Activated B cell treated with CpG ODN at 0.5 μM for 24 hours (primary cell): ENCODE measurements around the gene ECM1. TPM values are rescaled to one million over a fixed set of nuclear protein-coding genes. Genes with fewer than 3 reads are reported as not detected.

Source experiments
- ATAC-seq: fragments of 200-7000 bp; cut with Tn5 transposase; one replicate; pipeline ENCODE4 v1.10.0; 2021; ENCODE audit warnings: low read depth, mild to moderate bottlenecking, moderate library complexity
- CTCF ChIA-PET: fragments of 350-600 bp; sonication (Branson Sonifier 250); formaldehyde crosslinking; loops from one replicate; lab custom pipeline; 2021; ENCODE audit warnings: antibody characterized with exemption; lab: Charles Lee
- POLR2A ChIA-PET: fragments of 350-600 bp; sonication (Branson Sonifier 250); formaldehyde crosslinking; loops from one replicate; lab custom pipeline; 2021; ENCODE audit warnings: antibody characterized with exemption; lab: Charles Lee
- DNase-seq: peaks from one replicate; pipeline ENCODE4 v3.0.0; 2022
- H3K27ac Mint-ChIP-seq: one replicate; pipeline ENCODE4 v1.8.0; 2020; ENCODE audit warnings: mixed read lengths
- H3K27me3 Mint-ChIP-seq: one replicate; pipeline ENCODE4 v1.8.0; 2021; ENCODE audit warnings: mixed read lengths
- H3K36me3 Mint-ChIP-seq: one replicate; pipeline ENCODE4 v1.8.0; 2021; ENCODE audit warnings: low read depth, mixed read lengths
- H3K4me1 Mint-ChIP-seq: one replicate; pipeline ENCODE4 v1.8.0; 2021; ENCODE audit warnings: mixed read lengths
- H3K4me3 Mint-ChIP-seq: one replicate; pipeline ENCODE4 v1.8.0; 2020; ENCODE audit warnings: mild to moderate bottlenecking, mixed read lengths
- H3K9me3 Mint-ChIP-seq: one replicate; pipeline ENCODE4 v1.8.0; 2020; ENCODE audit warnings: mixed read lengths
- CTCF ChIP-seq: fragments of 200-600 bp; IDR thresholded peaks from one replicate; pipeline ENCODE4 v1.8.0; 2022; ENCODE audit warnings: antibody characterized with exemption, mild to moderate bottlenecking
- intact Hi-C: fragments of 100-400 bp; cut with micrococcal nuclease; formaldehyde crosslinking; loops from one replicate; pipeline ENCODE4 v1.15.1; 2024
- total RNA-seq: library from RNA; stranded (reverse); gene quantifications from 2 replicates; pipeline ENCODE4 v1.2.3, GENCODE V29; 2022

ECM1 gene
- total RNA-seq, 1 donor from 2014 or later = 2.1 TPM

- ChIA-PET POLR2A (interaction anchor here (0.7 to 1.3 kb wide), 2 partner anchors 74 to 99 kb away, joined by 3 to 4 read pairs; partner anchors contain the start of gene ENSA), CTCF (interaction anchor here (13.3 kb wide), 1 partner anchor 61 kb away, joined by 358 read pairs; no protein-coding TSS in a partner anchor)
- ATAC-seq (no peak), DNase-seq (no peak)
- Mint-ChIP-seq H3K27me3 (peaks cover 4% of the 10 kb centered on the region), H3K27ac (no peak overlapping the region), H3K4me3 (no peak overlapping the region), H3K4me1 (peaks cover 24% of the 10 kb centered on the region), H3K9me3 (no peaks in the 10 kb centered on the region), H3K36me3 (no peaks in the 10 kb centered on the region)
- no peak for TF ChIP-seq CTCF
- intact Hi-C loops = no loop called here
Measured at GRCh38 chr1:150555198-150555970, 47.5 kb downstream of the ECM1 start.

GRCh38 chr1:150555971-150556865 lies 48.3 kb downstream of the ECM1 start:
- H3K27me3 Mint-ChIP-seq = peaks cover 2% of the 10 kb centered on the region
- H3K36me3 Mint-ChIP-seq = no peaks in the 10 kb centered on the region
- CTCF ChIA-PET = interaction anchor here (13.3 kb wide), 1 partner anchor 60 kb away, joined by 358 read pairs; no protein-coding TSS in a partner anchor
- H3K4me3 Mint-ChIP-seq = no peak overlapping the region
- H3K27ac Mint-ChIP-seq = no peak overlapping the region
- ATAC-seq (no peak), DNase-seq (no peak)
- peaks cover 29% of the 10 kb centered on the region for H3K4me1 Mint-ChIP-seq
- POLR2A ChIA-PET = no interaction called here
- TF ChIP-seq CTCF = no peak
- no peaks in the 10 kb centered on the region for H3K9me3 Mint-ChIP-seq
- intact Hi-C loops = no loop called here

GRCh38 chr1:150557065-150557600 lies 49.2 kb downstream of the ECM1 start:
- peaks cover 25% of the 10 kb centered on the region for H3K4me1 Mint-ChIP-seq
- ATAC-seq = no peak
- H3K36me3 Mint-ChIP-seq = no peaks in the 10 kb centered on the region
- intact Hi-C loops = no loop called here
- H3K27ac Mint-ChIP-seq = no peak overlapping the region
- no peaks in the 10 kb centered on the region for H3K9me3 Mint-ChIP-seq
- no peak for DNase-seq
- TF ChIP-seq CTCF = no peak
- H3K27me3 Mint-ChIP-seq = no peaks in the 10 kb centered on the region
- ChIA-PET POLR2A (interaction anchor here (0.6 kb wide), 1 partner anchor 22 kb away, joined by 3 read pairs; the partner anchor contains the start of gene MCL1), CTCF (interaction anchor here (13.3 kb wide), 1 partner anchor 59 kb away, joined by 358 read pairs; no protein-coding TSS in a partner anchor)
- no peak overlapping the region for H3K4me3 Mint-ChIP-seq

- H3K4me3 Mint-ChIP-seq = no peak overlapping the region
Measured at GRCh38 chr1:150557813-150558212, 49.9 kb downstream of the ECM1 start.

More at GRCh38 chr1:150557813-150558212, 49.9 kb downstream of the ECM1 start:
- intact Hi-C loops = no loop called here
- no peaks in the 10 kb centered on the region for H3K27me3 Mint-ChIP-seq
- no peak for DNase-seq
- ChIA-PET POLR2A (interaction anchor here (0.6 to 1.2 kb wide), 2 partner anchors 22 to 62 kb away, joined by 3 read pairs; partner anchors contain the start of gene MCL1), CTCF (interaction anchor here (13.3 kb wide), 1 partner anchor 59 kb away, joined by 358 read pairs; no protein-coding TSS in a partner anchor)
- no peak for TF ChIP-seq CTCF
- H3K4me1 Mint-ChIP-seq = peaks cover 24% of the 10 kb centered on the region
- no peaks in the 10 kb centered on the region for H3K9me3 Mint-ChIP-seq
- no peak for ATAC-seq
- H3K36me3 Mint-ChIP-seq = no peaks in the 10 kb centered on the region
- no peak overlapping the region for H3K27ac Mint-ChIP-seq
